ENCODE measurements around the gene PCED1A.

DNA sequence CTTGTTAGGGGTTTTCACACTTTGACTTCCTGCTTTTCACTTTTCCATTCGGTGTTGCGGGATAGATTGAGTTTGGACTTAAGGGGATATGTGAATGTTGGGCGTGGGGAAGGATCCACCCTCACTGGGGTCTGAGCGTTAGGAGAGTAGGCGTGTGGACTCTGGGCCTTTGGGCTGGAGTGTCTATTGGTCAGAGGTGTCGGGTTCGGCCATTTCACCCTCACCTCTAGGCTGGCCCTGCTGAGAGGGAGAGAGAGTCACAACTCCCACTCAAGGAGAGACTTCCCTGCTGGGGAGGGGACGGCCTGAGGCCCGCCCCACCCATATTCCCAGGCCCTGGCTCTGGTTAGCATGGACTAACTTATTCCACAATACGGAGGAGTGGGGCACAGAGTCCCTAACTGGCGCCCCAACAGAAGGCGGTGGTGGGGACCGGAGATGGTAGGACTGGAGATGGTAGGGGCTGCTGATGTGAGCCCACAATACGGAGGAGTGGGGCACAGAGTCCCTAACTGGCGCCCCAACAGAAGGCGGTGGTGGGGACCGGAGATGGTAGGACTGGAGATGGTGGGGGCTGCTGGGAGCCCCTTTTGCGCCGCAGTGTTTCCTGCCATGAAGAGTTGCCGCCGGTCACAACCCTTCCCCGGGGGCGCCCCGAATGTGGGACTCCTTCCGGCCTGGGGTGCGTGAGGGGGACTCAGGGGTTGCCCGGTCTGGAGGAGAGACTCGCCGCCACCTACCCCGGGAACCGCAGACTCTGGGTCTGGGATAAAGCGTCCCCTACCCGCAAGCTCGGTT is 31.4 kb upstream of the PCED1A start:
- TF ChIP-seq ELF4 (IDR thresholded peaks at IDR 0.05), result no peak
- TF ChIP-seq FOXM1 (IDR thresholded peaks at IDR 0.05; ENCODE audit: borderline replicate concordance), result no peak
- TF ChIP-seq, protein P1, sequence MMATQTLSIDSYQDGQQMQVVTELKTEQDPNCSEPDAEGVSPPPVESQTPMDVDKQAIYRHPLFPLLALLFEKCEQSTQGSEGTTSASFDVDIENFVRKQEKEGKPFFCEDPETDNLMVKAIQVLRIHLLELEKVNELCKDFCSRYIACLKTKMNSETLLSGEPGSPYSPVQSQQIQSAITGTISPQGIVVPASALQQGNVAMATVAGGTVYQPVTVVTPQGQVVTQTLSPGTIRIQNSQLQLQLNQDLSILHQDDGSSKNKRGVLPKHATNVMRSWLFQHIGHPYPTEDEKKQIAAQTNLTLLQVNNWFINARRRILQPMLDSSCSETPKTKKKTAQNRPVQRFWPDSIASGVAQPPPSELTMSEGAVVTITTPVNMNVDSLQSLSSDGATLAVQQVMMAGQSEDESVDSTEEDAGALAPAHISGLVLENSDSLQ (IDR thresholded peaks at IDR 0.05), result no peak
- no peak for TF ChIP-seq SUZ12 (IDR thresholded peaks at IDR 0.05)
- TF ChIP-seq HDGF (IDR thresholded peaks at IDR 0.05; ENCODE audit: borderline replicate concordance), result no peak
- no peak for TF ChIP-seq BHLHE40 (IDR thresholded peaks at IDR 0.05; ENCODE audit: borderline replicate concordance)
- no peak for TF ChIP-seq SP1 (IDR thresholded peaks at IDR 0.05)
- no peak for TF ChIP-seq FOXK2 (IDR thresholded peaks at IDR 0.05)
- no peak for TF ChIP-seq TARDBP (IDR thresholded peaks at IDR 0.05)
- no peak for TF ChIP-seq ZNF384 (IDR thresholded peaks at IDR 0.05)
- no peak for TF ChIP-seq FOXA1 (IDR thresholded peaks at IDR 0.05)

Data from HEK293T (cell line).